ENCODE measurements around the gene SLC49A4.

Gene SLC49A4

DNA sequence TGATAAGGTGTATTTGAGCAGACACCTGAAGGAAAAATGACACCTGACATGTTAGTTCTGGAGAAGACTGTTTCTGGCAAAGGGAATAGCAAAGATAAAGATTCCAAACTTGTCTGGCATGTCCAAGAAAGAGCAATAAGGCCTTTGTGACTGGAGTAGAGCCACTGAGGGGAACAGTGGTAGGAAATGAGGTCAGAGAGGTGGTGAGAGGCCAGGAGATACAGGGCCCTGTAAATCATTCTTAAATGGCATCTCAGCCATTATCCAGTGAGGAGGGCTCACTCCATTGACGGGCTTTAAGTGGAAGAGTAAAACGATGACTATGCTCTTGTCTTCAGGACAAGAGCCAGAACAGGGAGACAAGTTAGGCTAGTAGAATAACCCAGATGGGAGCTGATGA, 4.5 kb downstream of the SLC49A4 start:
- no peak for TF ChIP-seq ZNF274 (IDR thresholded peaks at IDR 0.05; ENCODE audit: low read depth, low read length)
- TF ChIP-seq SUZ12 (IDR thresholded peaks at IDR 0.05; ENCODE audit: extremely low read depth, insufficient read depth, insufficient read length), result no peak
- TF ChIP-seq YY1 (IDR thresholded peaks at IDR 0.05; ENCODE audit: insufficient read depth, insufficient read length), result no peak
- no peak for DNase-seq (ENCODE audit: low read depth, low spot score)
- no peak overlapping the region for H3K9ac ChIP-seq (ENCODE audit: insufficient read length, low read depth)
- H3K27me3 ChIP-seq (ENCODE audit: insufficient read depth, insufficient read length), result peaks cover 20% of the 10 kb centered on the region
- no peaks in the 10 kb centered on the region for H3K4me1 ChIP-seq (ENCODE audit: insufficient read depth, insufficient read length)
- no peak overlapping the region for H3K4me3 ChIP-seq (ENCODE audit: insufficient read length, low read depth)
- H3K9me3 ChIP-seq (ENCODE audit: insufficient read depth, low read length), result no peaks in the 10 kb centered on the region
- H3K36me3 ChIP-seq (ENCODE audit: insufficient read depth, insufficient read length, low read length), result no peaks in the 10 kb centered on the region

DNA sequence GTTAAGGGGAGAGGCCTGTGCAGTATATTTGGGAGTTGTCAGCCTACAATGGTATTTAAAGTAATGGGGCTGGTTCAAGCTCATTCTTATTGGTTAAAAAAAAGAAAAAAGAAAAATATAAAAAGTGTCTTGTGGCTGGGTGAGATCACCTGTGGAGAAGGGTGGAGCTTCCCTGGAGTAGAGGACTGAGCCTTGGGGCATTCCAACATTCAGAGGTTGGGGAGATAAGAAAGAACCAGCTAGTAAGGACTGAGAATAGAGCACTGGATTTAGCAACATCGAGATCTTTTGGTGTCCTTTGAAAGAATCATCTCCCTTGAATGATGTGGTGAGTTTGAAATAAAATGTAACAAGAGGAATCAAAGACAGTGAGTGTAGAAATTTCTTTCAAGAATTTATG, 5.2 kb downstream of the SLC49A4 start:
- Histone ChIP-seq H3K27me3 (ENCODE audit: insufficient read depth, insufficient read length) (peaks cover 20% of the 10 kb centered on the region), H3K4me1 (ENCODE audit: insufficient read depth, insufficient read length) (no peaks in the 10 kb centered on the region), H3K36me3 (ENCODE audit: insufficient read depth, insufficient read length, low read length) (no peaks in the 10 kb centered on the region), H3K9ac (ENCODE audit: insufficient read length, low read depth) (no peak overlapping the region), H3K4me3 (ENCODE audit: insufficient read length, low read depth) (no peak overlapping the region), H3K9me3 (ENCODE audit: insufficient read depth, low read length) (no peaks in the 10 kb centered on the region)
- TF ChIP-seq ZNF274 (IDR thresholded peaks at IDR 0.05; ENCODE audit: low read depth, low read length) (no peak), SUZ12 (IDR thresholded peaks at IDR 0.05; ENCODE audit: extremely low read depth, insufficient read depth, insufficient read length) (no peak), YY1 (IDR thresholded peaks at IDR 0.05; ENCODE audit: insufficient read depth, insufficient read length) (no peak)
- no peak for DNase-seq (ENCODE audit: low read depth, low spot score)

DNA sequence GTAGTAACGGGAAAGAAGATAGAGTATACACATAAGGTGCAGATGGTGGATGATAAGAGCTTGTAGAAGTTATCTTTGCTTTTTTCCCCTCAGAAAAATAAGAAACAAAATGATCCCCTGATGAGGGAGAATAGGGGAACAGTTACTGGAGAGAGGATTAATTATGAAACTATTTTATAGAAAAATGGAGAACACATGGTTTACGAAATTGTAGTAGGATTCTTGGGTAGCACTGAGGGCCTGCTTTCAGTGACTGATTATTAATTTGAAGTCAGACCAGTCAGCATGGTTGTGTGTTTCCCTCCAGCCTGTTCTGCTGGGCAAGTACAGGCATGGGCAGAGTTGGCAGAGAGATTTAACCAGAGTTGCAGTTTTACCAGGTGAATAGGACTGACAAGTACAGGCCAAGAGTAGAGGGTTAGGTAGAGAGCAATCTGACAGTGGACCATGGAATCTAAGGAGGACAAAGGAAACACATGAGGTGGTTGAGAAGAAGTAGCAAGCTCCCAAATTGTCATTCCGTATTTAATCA, 5.9 kb downstream of the SLC49A4 start:
- no peaks in the 10 kb centered on the region for H3K9me3 ChIP-seq (ENCODE audit: insufficient read depth, low read length)
- TF ChIP-seq YY1 (IDR thresholded peaks at IDR 0.05; ENCODE audit: insufficient read depth, insufficient read length), result no peak
- TF ChIP-seq SUZ12 (IDR thresholded peaks at IDR 0.05; ENCODE audit: extremely low read depth, insufficient read depth, insufficient read length), result no peak
- TF ChIP-seq ZNF274 (IDR thresholded peaks at IDR 0.05; ENCODE audit: low read depth, low read length), result no peak
- H3K9ac ChIP-seq (ENCODE audit: insufficient read length, low read depth), result no peak overlapping the region
- H3K4me1 ChIP-seq (ENCODE audit: insufficient read depth, insufficient read length), result no peaks in the 10 kb centered on the region
- no peaks in the 10 kb centered on the region for H3K36me3 ChIP-seq (ENCODE audit: insufficient read depth, insufficient read length, low read length)
- no peak overlapping the region for H3K4me3 ChIP-seq (ENCODE audit: insufficient read length, low read depth)
- no peak for DNase-seq (ENCODE audit: low read depth, low spot score)
- H3K27me3 ChIP-seq (ENCODE audit: insufficient read depth, insufficient read length), result peaks cover 14% of the 10 kb centered on the region

DNA sequence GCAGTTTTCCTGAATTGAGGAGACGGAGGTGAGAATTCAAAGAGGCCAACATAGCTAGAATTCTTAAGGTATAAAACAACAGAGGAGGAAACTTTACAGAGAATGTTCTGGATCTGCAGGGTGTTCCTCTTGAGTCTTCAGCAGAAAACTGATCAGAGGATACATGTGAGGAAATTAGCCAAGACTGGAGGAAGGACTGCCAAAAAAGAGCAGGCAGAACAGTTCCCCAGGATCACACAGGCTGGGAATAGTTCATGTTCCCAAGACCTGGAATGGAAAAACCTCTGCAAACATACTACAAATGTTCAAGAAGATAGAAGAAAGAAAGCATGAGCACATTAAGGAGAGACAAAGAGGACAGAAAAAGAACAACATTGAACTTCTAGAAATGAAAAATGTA, 7.5 kb downstream of the SLC49A4 start:
- Histone ChIP-seq H3K9ac (ENCODE audit: insufficient read length, low read depth) (no peak overlapping the region), H3K9me3 (ENCODE audit: insufficient read depth, low read length) (no peaks in the 10 kb centered on the region)

DNA sequence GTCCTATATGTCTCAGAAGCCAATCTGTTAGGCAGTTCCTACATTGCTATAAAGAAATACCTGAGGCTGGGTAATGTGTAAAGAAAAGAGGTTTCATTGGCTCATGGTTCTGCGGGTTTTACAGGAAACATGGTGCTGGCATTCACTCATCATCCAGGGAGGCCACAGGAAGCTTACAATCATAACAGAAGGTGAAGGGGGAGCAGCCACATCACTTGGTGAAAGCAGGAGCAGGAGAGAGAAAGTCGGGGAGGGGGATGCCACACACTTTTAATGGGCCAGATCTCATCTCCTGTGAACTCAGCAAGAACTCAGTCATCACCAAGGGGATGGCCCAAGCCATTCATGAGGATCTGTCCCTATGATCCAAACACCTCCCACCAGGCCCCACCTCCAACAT, 9.1 kb downstream of the SLC49A4 start:
- no peaks in the 10 kb centered on the region for H3K27me3 ChIP-seq (ENCODE audit: insufficient read depth, insufficient read length)
- DNase-seq (ENCODE audit: low read depth, low spot score), result no peak
- H3K4me3 ChIP-seq (ENCODE audit: insufficient read length, low read depth), result no peak overlapping the region
- peaks cover 2% of the 10 kb centered on the region for H3K36me3 ChIP-seq (ENCODE audit: insufficient read depth, insufficient read length, low read length)
- TF ChIP-seq YY1 (IDR thresholded peaks at IDR 0.05; ENCODE audit: insufficient read depth, insufficient read length), result no peak
- no peak for TF ChIP-seq ZNF274 (IDR thresholded peaks at IDR 0.05; ENCODE audit: low read depth, low read length)
- no peak for TF ChIP-seq SUZ12 (IDR thresholded peaks at IDR 0.05; ENCODE audit: extremely low read depth, insufficient read depth, insufficient read length)
- no peaks in the 10 kb centered on the region for H3K4me1 ChIP-seq (ENCODE audit: insufficient read depth, insufficient read length)
- no peaks in the 10 kb centered on the region for H3K9me3 ChIP-seq (ENCODE audit: insufficient read depth, low read length)
- no peak overlapping the region for H3K9ac ChIP-seq (ENCODE audit: insufficient read length, low read depth)

More for the DNA sequence above, 7.5 kb downstream of the SLC49A4 start:
- no peak for DNase-seq (ENCODE audit: low read depth, low spot score)
- Histone ChIP-seq H3K4me3 (ENCODE audit: insufficient read length, low read depth) (no peak overlapping the region), H3K4me1 (ENCODE audit: insufficient read depth, insufficient read length) (no peaks in the 10 kb centered on the region), H3K36me3 (ENCODE audit: insufficient read depth, insufficient read length, low read length) (no peaks in the 10 kb centered on the region), H3K27me3 (ENCODE audit: insufficient read depth, insufficient read length) (no peaks in the 10 kb centered on the region)
- TF ChIP-seq ZNF274 (IDR thresholded peaks at IDR 0.05; ENCODE audit: low read depth, low read length), result no peak
- TF ChIP-seq YY1 (IDR thresholded peaks at IDR 0.05; ENCODE audit: insufficient read depth, insufficient read length), result no peak
- no peak for TF ChIP-seq SUZ12 (IDR thresholded peaks at IDR 0.05; ENCODE audit: extremely low read depth, insufficient read depth, insufficient read length)

DNA sequence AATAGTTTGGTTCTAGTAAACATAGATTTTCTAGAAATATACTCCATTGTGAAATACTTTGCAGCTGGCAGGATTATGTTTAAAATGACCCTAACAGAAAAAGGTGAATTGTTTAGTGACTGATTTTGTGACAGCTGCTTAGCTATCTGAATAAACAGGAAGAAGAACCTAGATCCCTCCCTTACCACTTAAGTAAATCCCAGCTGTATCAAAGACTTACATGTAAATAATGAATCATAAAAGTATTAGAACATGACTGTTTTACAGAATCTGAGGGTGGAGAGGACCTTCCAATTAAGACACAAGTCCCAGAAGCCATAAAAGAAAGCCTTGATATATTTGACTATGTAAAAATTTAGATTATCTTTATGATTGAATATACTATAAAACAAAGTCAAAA, 15.9 kb downstream of the SLC49A4 start:
- no peaks in the 10 kb centered on the region for H3K4me1 ChIP-seq (ENCODE audit: insufficient read depth, insufficient read length)
- no peak for TF ChIP-seq ZNF274 (IDR thresholded peaks at IDR 0.05; ENCODE audit: low read depth, low read length)
- no peak for TF ChIP-seq YY1 (IDR thresholded peaks at IDR 0.05; ENCODE audit: insufficient read depth, insufficient read length)
- no peak for TF ChIP-seq SUZ12 (IDR thresholded peaks at IDR 0.05; ENCODE audit: extremely low read depth, insufficient read depth, insufficient read length)
- H3K9me3 ChIP-seq (ENCODE audit: insufficient read depth, low read length), result no peaks in the 10 kb centered on the region
- H3K36me3 ChIP-seq (ENCODE audit: insufficient read depth, insufficient read length, low read length), result peaks cover 2% of the 10 kb centered on the region
- no peak overlapping the region for H3K4me3 ChIP-seq (ENCODE audit: insufficient read length, low read depth)
- no peak for DNase-seq (ENCODE audit: low read depth, low spot score)
- H3K9ac ChIP-seq (ENCODE audit: insufficient read length, low read depth), result no peak overlapping the region
- H3K27me3 ChIP-seq (ENCODE audit: insufficient read depth, insufficient read length), result no peaks in the 10 kb centered on the region

DNA sequence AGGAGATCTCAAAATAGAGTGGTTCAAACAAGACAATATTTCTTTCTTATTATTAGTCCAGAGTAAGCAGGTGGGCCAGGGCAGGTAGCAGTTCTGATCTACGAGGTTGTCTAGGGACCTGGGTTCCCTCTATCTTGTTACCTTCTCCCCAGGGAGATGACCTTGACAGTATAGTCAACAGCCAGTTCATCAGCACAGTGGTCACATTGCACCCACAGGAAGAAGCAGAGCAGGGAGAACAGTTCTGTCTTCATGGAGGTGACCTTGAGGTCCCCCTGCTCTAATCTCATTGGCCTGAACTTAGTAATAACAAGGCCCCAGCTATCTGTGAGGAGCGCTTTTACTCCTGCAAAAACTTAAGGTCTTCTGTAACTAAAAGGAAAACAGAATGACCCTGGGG, 21.7 kb downstream of the SLC49A4 start:
- Histone ChIP-seq H3K4me3 (ENCODE audit: insufficient read length, low read depth) (no peak overlapping the region), H3K9ac (ENCODE audit: insufficient read length, low read depth) (no peak overlapping the region), H3K4me1 (ENCODE audit: insufficient read depth, insufficient read length) (no peaks in the 10 kb centered on the region), H3K36me3 (ENCODE audit: insufficient read depth, insufficient read length, low read length) (no peaks in the 10 kb centered on the region), H3K27me3 (ENCODE audit: insufficient read depth, insufficient read length) (no peaks in the 10 kb centered on the region), H3K9me3 (ENCODE audit: insufficient read depth, low read length) (no peaks in the 10 kb centered on the region; the same call in 1 of the 2 replicates)
- no peak for TF ChIP-seq YY1 (IDR thresholded peaks at IDR 0.05; ENCODE audit: insufficient read depth, insufficient read length)
- TF ChIP-seq SUZ12 (IDR thresholded peaks at IDR 0.05; ENCODE audit: extremely low read depth, insufficient read depth, insufficient read length), result no peak
- TF ChIP-seq ZNF274 (IDR thresholded peaks at IDR 0.05; ENCODE audit: low read depth, low read length), result no peak
- DNase-seq (ENCODE audit: low read depth, low spot score), result no peak
